Body of pancreas (tissue), 4 donors: ENCODE data around the gene HEMGN. TPM values are rescaled to one million over a fixed set of nuclear protein-coding genes. Genes with fewer than 3 reads are reported as not detected.
"Not testable (repeated sequence)": the region's sequence is repeated elsewhere in the genome, so short reads cannot be mapped to it uniquely, and the experiment has no call there.

Experiments
- ATAC-seq: fragments of 150-250 bp; one replicate; pipeline ENCODE4 v1.9.1; 2016
- DNase-seq, 4 donors: peaks; one replicate each; pipeline ENCODE4 v3.0.0-alpha.2; 2019
- H3K27ac ChIP-seq, 4 donors: fragments of 200-600 bp; sonication (generic); 1 replicate in 3 of 4; 2 replicates in 1 of 4; pipeline versions ENCODE4 v1.5.1 to v1.6.1; 2016 to 2019; ENCODE audit warnings: mild to moderate bottlenecking in 1 of 4, mixed read lengths in 1 of 4, moderate library complexity in 1 of 4
- H3K27me3 ChIP-seq, 2 donors: fragments of 200-600 bp; sonication (generic); one replicate each; pipeline ENCODE4 v1.6.0; 2016; ENCODE audit warnings: mild to moderate bottlenecking in 1 of 2
- H3K36me3 ChIP-seq, 2 donors: fragments of 200-600 bp; sonication (generic); replicated peaks in 1 of 2; 2 replicates each; pipeline ENCODE4 v1.5.1; 2016; ENCODE audit warnings: low read depth in 2 of 2; ENCODE audit not compliant: insufficient read depth in 1 of 2
- H3K4me1 ChIP-seq: fragments of 200-600 bp; sonication (generic); one replicate; pipeline ENCODE4 v1.6.0; 2016
- H3K4me3 ChIP-seq, 2 donors: fragments of 200-600 bp; sonication (generic); 1 replicate in 1 of 2; 2 replicates in 1 of 2; pipeline ENCODE4 v1.5.1; 2016 to 2019
- H3K9me3 ChIP-seq, 3 donors: fragments of 200-600 bp; sonication (generic); 1 replicate in 2 of 3; 2 replicates in 1 of 3; pipeline ENCODE4 v1.5.1; 2016
- CTCF ChIP-seq, 7 experiments: fragments of 450-650 bp in 4 of 7; fragments of 200-600 bp in 3 of 7; sonication (generic) in 3 of 7; IDR thresholded peaks; one replicate each; pipeline ENCODE4 v1.5.1; 2016 to 2019; ENCODE audit warnings: antibody characterized with exemption in 7 of 7
- POLR2A ChIP-seq, 3 donors: fragments of 450-650 bp; IDR thresholded peaks; one replicate each; pipeline ENCODE4 v1.6.1; 2016; ENCODE audit warnings: antibody characterized with exemption in 3 of 3, mild to moderate bottlenecking in 2 of 3
- WGBS, 2 donors: methylation state at CpG; one replicate each; pipeline ENCODE4 v1.1.5; 2017; 5-methylcytosine and 5-hydroxymethylcytosine counted together
- intact Hi-C: fragments of 100-400 bp; cut with DNase I; formaldehyde crosslinking; loops from one replicate; pipeline ENCODE4 v1.15.1; 2023
- total RNA-seq, 2 donors: library from RNA; depleted of rRNA; stranded (reverse); fragments of >200 nt; gene quantifications; one replicate each; pipeline ENCODE4 v1.1.0, GENCODE V29; 2016

The HEMGN gene
- total RNA-seq, 2 donors from 2014 or later, result not detected

- Histone ChIP-seq H3K9me3 (no peaks in the 10 kb centered on the region), H3K4me3 (no peak overlapping the region), H3K36me3 (no peaks in the 10 kb centered on the region), H3K27ac (no peak overlapping the region), H3K4me1 (no peaks in the 10 kb centered on the region), H3K27me3 (no peaks in the 10 kb centered on the region)
- TF ChIP-seq POLR2A (IDR thresholded peaks at IDR 0.05) (no peak), CTCF (IDR thresholded peaks at IDR 0.05) (no peak)
- intact Hi-C loops, result no loop called here
- ATAC-seq (no peak), DNase-seq (no peak)
Measured at GRCh38 chr9:97964901-97965300, 26.9 kb upstream of the HEMGN start.

DNA sequence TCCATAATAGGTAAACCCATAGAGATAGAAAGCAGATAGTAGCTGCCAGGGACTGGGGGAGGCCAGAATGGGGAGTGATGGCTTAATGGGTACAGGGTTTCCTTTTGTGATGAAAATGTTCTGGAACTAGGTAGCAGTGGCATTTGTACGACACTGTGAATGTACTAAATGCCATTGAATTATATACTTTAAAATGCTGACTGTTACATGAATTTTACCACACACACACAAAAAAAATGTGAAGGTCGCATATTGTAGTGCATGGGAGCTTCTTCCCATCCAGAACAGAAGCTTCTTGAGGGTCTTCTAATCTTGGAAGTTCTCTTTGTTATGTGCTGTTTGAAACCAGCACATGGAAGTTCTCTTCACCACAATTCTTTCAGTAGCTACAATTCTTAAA lies 25.3 kb upstream of the HEMGN start:
- DNase-seq (no peak), ATAC-seq (no peak)
- no peaks in the 10 kb centered on the region for H3K36me3 ChIP-seq
- no peak for TF ChIP-seq CTCF (IDR thresholded peaks at IDR 0.05)
- no peak for TF ChIP-seq POLR2A (IDR thresholded peaks at IDR 0.05)
- intact Hi-C loops, result no loop called here
- no peaks in the 10 kb centered on the region for H3K9me3 ChIP-seq
- H3K27me3 ChIP-seq, result no peaks in the 10 kb centered on the region
- H3K4me3 ChIP-seq, result no peak overlapping the region
- H3K4me1 ChIP-seq, result no peaks in the 10 kb centered on the region
- 62 to 64% methylated on average over 2 of the region's 2 CpGs for WGBS, 2 donors
- H3K27ac ChIP-seq, result no peak overlapping the region

DNA sequence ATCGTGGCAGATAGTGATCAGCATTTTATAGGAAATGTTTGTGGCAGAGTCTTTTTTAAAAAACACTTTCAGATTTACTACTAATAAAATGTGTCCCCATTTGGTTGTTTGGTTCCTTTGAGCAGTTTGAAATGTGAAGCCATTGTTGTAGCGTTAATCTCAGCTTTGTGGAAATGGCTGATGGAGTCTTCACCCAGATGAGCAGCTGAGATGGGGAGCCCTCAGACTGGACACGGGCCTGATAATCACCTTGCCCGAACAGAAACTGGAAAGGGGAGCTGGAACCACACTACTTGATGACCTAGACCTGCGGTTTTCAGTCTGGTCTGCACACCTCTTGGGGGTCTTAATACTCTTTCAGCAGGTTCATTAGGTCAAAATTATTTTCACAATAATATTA lies 24.6 kb upstream of the HEMGN start:
- DNase-seq, result no peak
- H3K36me3 ChIP-seq, result no peaks in the 10 kb centered on the region
- intact Hi-C loops, result no loop called here
- TF ChIP-seq POLR2A (IDR thresholded peaks at IDR 0.05) (no peak), CTCF (IDR thresholded peaks at IDR 0.05) (no peak)
- ATAC-seq, result no peak
- H3K4me1 ChIP-seq, result no peaks in the 10 kb centered on the region
- H3K9me3 ChIP-seq, result no peaks in the 10 kb centered on the region
- H3K27ac ChIP-seq, result no peak overlapping the region
- H3K27me3 ChIP-seq, result no peaks in the 10 kb centered on the region
- H3K4me3 ChIP-seq, result no peak overlapping the region
- WGBS, 2 donors, result 73 to 79% methylated on average over 5 of the region's 5 CpGs

GRCh38 chr9:97962136-97962535 lies 24.2 kb upstream of the HEMGN start:
- no peaks in the 10 kb centered on the region for H3K4me1 ChIP-seq
- no peak overlapping the region for H3K4me3 ChIP-seq
- H3K27ac ChIP-seq, result no peak overlapping the region
- TF ChIP-seq CTCF (IDR thresholded peaks at IDR 0.05) (no peak), POLR2A (IDR thresholded peaks at IDR 0.05) (no peak)
- 59 to 60% methylated on average over 4 of the region's 4 CpGs for WGBS, 2 donors
- no peak for ATAC-seq
- H3K36me3 ChIP-seq, result no peaks in the 10 kb centered on the region
- no peak for DNase-seq
- intact Hi-C loops, result no loop called here
- no peaks in the 10 kb centered on the region for H3K9me3 ChIP-seq
- H3K27me3 ChIP-seq, result no peaks in the 10 kb centered on the region

- ATAC-seq (no peak), DNase-seq (no peak)
- Histone ChIP-seq H3K36me3 (no peaks in the 10 kb centered on the region), H3K27me3 (no peaks in the 10 kb centered on the region), H3K4me3 (no peak overlapping the region), H3K27ac (no peak overlapping the region), H3K4me1 (no peaks in the 10 kb centered on the region), H3K9me3 (no peaks in the 10 kb centered on the region)
- TF ChIP-seq CTCF (IDR thresholded peaks at IDR 0.05) (no peak), POLR2A (IDR thresholded peaks at IDR 0.05) (no peak)
- intact Hi-C loops, result no loop called here
- WGBS, 2 donors, result 73 to 86% methylated on average over 2 of the region's 2 CpGs
Measured at GRCh38 chr9:97961361-97961760, 23.4 kb upstream of the HEMGN start.

- H3K4me3 ChIP-seq, H3K9me3 ChIP-seq, H3K4me1 ChIP-seq, ATAC-seq, intact Hi-C loops, H3K27ac ChIP-seq, H3K27me3 ChIP-seq, H3K36me3 ChIP-seq, DNase-seq: not testable (repeated sequence)
- WGBS, 2 donors, result 78 to 86% methylated on average over 9 of the region's 9 CpGs
Measured at GRCh38 chr9:97960678-97961328, 22.8 kb upstream of the HEMGN start.
